MM.1S (cell line): ENCODE data around the gene PCDHGA3.
"Not testable (repeated sequence)": the region's sequence is repeated elsewhere in the genome, so short reads cannot be mapped to it uniquely, and the experiment has no call there.

Source experiments
- DNase-seq: peaks from one replicate; pipeline ENCODE4 v3.0.0-alpha.2; 2015
- H2AFZ ChIP-seq: fragments of 300-600 bp; sonication (generic); 2 replicates; pipeline ENCODE4 v1.6.0; 2016; ENCODE audit warnings: antibody characterized with exemption, low read length
- H3F3A ChIP-seq: fragments of 300-600 bp; sonication (generic); 2 replicates; pipeline ENCODE4 v1.6.1; 2016; ENCODE audit warnings: mild to moderate bottlenecking, antibody characterized with exemption, low read length, moderate library complexity, mixed read lengths; ENCODE audit not compliant: insufficient read depth
- H3K27ac ChIP-seq: fragments of 300-600 bp; sonication (generic); 2 replicates; pipeline ENCODE4 v1.5.1; 2016; ENCODE audit warnings: mild to moderate bottlenecking, low read length
- H3K27me3 ChIP-seq: fragments of 300-600 bp; sonication (generic); replicated peaks from 2 replicates; pipeline ENCODE4 v1.6.0; 2016; ENCODE audit warnings: low read length; ENCODE audit not compliant: insufficient read depth
- H3K36me3 ChIP-seq: fragments of 300-600 bp; sonication (generic); replicated peaks from 2 replicates; pipeline ENCODE4 v1.6.1; 2016; ENCODE audit warnings: mild to moderate bottlenecking, low read length, mixed read lengths; ENCODE audit not compliant: insufficient read depth
- H3K4me1 ChIP-seq: fragments of 300-600 bp; sonication (generic); 2 replicates; pipeline ENCODE4 v1.6.1; 2016; ENCODE audit warnings: low read length, mixed read lengths
- H3K4me2 ChIP-seq: fragments of 300-600 bp; sonication (generic); 2 replicates; pipeline ENCODE4 v1.6.0; 2016; ENCODE audit warnings: low read depth, low read length
- H3K4me3 ChIP-seq: fragments of 300-600 bp; sonication (generic); 2 replicates; pipeline ENCODE4 v1.5.1; 2016; ENCODE audit warnings: low read length, mixed read lengths
- H3K79me2 ChIP-seq: fragments of 300-600 bp; sonication (generic); 2 replicates; pipeline ENCODE4 v1.6.1; 2016; ENCODE audit warnings: mixed run types, low read length, mixed read lengths
- H3K9ac ChIP-seq: fragments of 300-600 bp; sonication (generic); 2 replicates; pipeline ENCODE4 v1.6.1; 2016; ENCODE audit warnings: low read length, mixed read lengths
- H3K9me2 ChIP-seq: fragments of 300-600 bp; sonication (generic); replicated peaks from 2 replicates; pipeline ENCODE4 v1.6.1; 2016; ENCODE audit warnings: mild to moderate bottlenecking, low read length, mixed read lengths; ENCODE audit not compliant: insufficient read depth
- H3K9me3 ChIP-seq: fragments of 300-600 bp; sonication (generic); replicated peaks from 2 replicates; pipeline ENCODE4 v1.6.1; 2016; ENCODE audit warnings: mild to moderate bottlenecking, low read length, mixed read lengths; ENCODE audit not compliant: insufficient read depth
- H4K20me1 ChIP-seq: fragments of 300-600 bp; sonication (generic); 2 replicates; pipeline ENCODE4 v1.6.1; 2016; ENCODE audit warnings: mild to moderate bottlenecking, low read length, moderate library complexity, mixed read lengths; ENCODE audit not compliant: insufficient read depth
- CTCF ChIP-seq: fragments of 300-600 bp; sonication (generic); IDR thresholded peaks from 2 replicates; pipeline ENCODE4 v1.5.1; 2016; ENCODE audit warnings: antibody characterized with exemption, low read length, mixed read lengths
- EZH2 ChIP-seq: fragments of 300-600 bp; sonication (generic); optimal IDR thresholded peaks from 2 replicates; pipeline ENCODE3; 2017; ENCODE audit warnings: low read depth, mild to moderate bottlenecking, antibody characterized with exemption, low read length, mixed read lengths
- EZH2phosphoT487 ChIP-seq: fragments of 300-600 bp; sonication (generic); IDR thresholded peaks from 2 replicates; pipeline ENCODE4 v1.6.1; 2018; ENCODE audit warnings: antibody characterized with exemption, low read length

Gene PCDHGA3

GRCh38 chr5:141383345-141383744 is 39.7 kb downstream of the PCDHGA3 start:
- Histone ChIP-seq H3F3A (no peaks in the 10 kb centered on the region), H3K4me1 (no peaks in the 10 kb centered on the region), H2AFZ (no peak overlapping the region; the same call in 1 of the 2 replicates), H3K27me3 (peaks cover 6% of the 10 kb centered on the region; the same call in 1 of the 2 replicates), H3K27ac (no peak overlapping the region), H3K9ac (no peak overlapping the region), H3K9me3 (no peaks in the 10 kb centered on the region), H3K36me3 (no peaks in the 10 kb centered on the region), H3K9me2 (no peaks in the 10 kb centered on the region), H3K4me2 (peak overlapping the region; percentile 66; the same call in 1 of the 2 replicates), H4K20me1 (no peaks in the 10 kb centered on the region), H3K4me3 (peak overlapping the region; percentile 80), H3K79me2 (no peaks in the 10 kb centered on the region)
- TF ChIP-seq CTCF: no peak
- no peak for TF ChIP-seq EZH2phosphoT487
- no peak for TF ChIP-seq EZH2
- DNase-seq: no peak

- Histone ChIP-seq H3K4me2 (no peak overlapping the region), H3K9me2 (no peaks in the 10 kb centered on the region), H3K4me1 (no peaks in the 10 kb centered on the region), H3K79me2 (no peaks in the 10 kb centered on the region), H3K9me3 (no peaks in the 10 kb centered on the region), H3K27ac (no peak overlapping the region), H3K9ac (no peak overlapping the region), H2AFZ (no peak overlapping the region), H4K20me1 (no peaks in the 10 kb centered on the region), H3F3A (no peaks in the 10 kb centered on the region), H3K4me3 (no peak overlapping the region), H3K27me3 (peaks cover 6% of the 10 kb centered on the region; the same call in 1 of the 2 replicates), H3K36me3 (no peaks in the 10 kb centered on the region)
- no peak for DNase-seq
- TF ChIP-seq EZH2phosphoT487 (no peak), CTCF (no peak), EZH2 (no peak)
These were observed 41.0 kb downstream of the PCDHGA3 start for GRCh38 chr5:141384471-141385267.

- H2AFZ ChIP-seq, H3K27ac ChIP-seq, H4K20me1 ChIP-seq, H3K4me1 ChIP-seq, H3F3A ChIP-seq, H3K9me3 ChIP-seq, H3K9me2 ChIP-seq, H3K79me2 ChIP-seq, H3K36me3 ChIP-seq, H3K9ac ChIP-seq, DNase-seq, H3K4me3 ChIP-seq: not testable (repeated sequence)
- Histone ChIP-seq H3K27me3 (peaks cover 11% of the 10 kb centered on the region; the same call in 1 of the 2 replicates), H3K4me2 (peak within 1 kb of the TSS; percentile 43; the same call in 1 of the 2 replicates)
These were observed 44.1 kb downstream of the PCDHGA3 start, which contains the start of gene PCDHGB4 for GRCh38 chr5:141387557-141388311. PCDHGB4 (plus strand) TSS chr5:141387698; CDS start chr5:141387885, 187 bp downstream.
